HL-60 (cell line): Measurements from ENCODE around the gene FHIT.

Experiments used
- POLR2AphosphoS5 ChIP-seq: IDR thresholded peaks from 2 replicates; pipeline ENCODE4 v1.6.1; 2012; ENCODE audit warnings: low read depth
- TF ChIP-seq, protein P1 (sequence below): IDR thresholded peaks from one replicate; pipeline ENCODE4 v1.5.1; 2011; ENCODE audit warnings: low read length, control low read depth, inconsistent platforms; ENCODE audit not compliant: insufficient read depth

- TF ChIP-seq, protein P1, sequence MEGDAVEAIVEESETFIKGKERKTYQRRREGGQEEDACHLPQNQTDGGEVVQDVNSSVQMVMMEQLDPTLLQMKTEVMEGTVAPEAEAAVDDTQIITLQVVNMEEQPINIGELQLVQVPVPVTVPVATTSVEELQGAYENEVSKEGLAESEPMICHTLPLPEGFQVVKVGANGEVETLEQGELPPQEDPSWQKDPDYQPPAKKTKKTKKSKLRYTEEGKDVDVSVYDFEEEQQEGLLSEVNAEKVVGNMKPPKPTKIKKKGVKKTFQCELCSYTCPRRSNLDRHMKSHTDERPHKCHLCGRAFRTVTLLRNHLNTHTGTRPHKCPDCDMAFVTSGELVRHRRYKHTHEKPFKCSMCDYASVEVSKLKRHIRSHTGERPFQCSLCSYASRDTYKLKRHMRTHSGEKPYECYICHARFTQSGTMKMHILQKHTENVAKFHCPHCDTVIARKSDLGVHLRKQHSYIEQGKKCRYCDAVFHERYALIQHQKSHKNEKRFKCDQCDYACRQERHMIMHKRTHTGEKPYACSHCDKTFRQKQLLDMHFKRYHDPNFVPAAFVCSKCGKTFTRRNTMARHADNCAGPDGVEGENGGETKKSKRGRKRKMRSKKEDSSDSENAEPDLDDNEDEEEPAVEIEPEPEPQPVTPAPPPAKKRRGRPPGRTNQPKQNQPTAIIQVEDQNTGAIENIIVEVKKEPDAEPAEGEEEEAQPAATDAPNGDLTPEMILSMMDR = no peak
- TF ChIP-seq POLR2AphosphoS5 = no peak
Observed at GRCh38 chr3:60276615-60277014, 974.6 kb downstream of the FHIT start.
